Activated CD4-positive, alpha-beta T cell treated with anti-CD3 and anti-CD28 coated beads for 24 hours (primary cell): Measurements from ENCODE around the gene HNRNPA1.
"Not testable (repeated sequence)": the region's sequence is repeated elsewhere in the genome, so short reads cannot be mapped to it uniquely, and the experiment has no call there.

Experiments
- DNase-seq, 2 donors: peaks; one replicate each; pipeline ENCODE4 v3.0.0-alpha.2; 2020; ENCODE audit warnings: low read depth in 2 of 2

The HNRNPA1 gene

GRCh38 chr12:54276368-54276767, 4.2 kb upstream of the HNRNPA1 start:
- no peak for DNase-seq

- DNase-seq, result no peak
Measured at GRCh38 chr12:54277823-54278276, 2.7 kb upstream of the HNRNPA1 start.

GRCh38 chr12:54279227-54279631, 1.3 kb upstream of the HNRNPA1 start:
- no peak for DNase-seq

GRCh38 chr12:54279632-54280467, 676 bp upstream of the HNRNPA1 start, which contains the start of gene CBX5:
Gene CBX5, minus strand, starts transcription at chr12:54280122. Its CDS starts 22,472 bp downstream, at chr12:54257650.
- DNase-seq, result peak; percentile 98 to 99

DNA sequence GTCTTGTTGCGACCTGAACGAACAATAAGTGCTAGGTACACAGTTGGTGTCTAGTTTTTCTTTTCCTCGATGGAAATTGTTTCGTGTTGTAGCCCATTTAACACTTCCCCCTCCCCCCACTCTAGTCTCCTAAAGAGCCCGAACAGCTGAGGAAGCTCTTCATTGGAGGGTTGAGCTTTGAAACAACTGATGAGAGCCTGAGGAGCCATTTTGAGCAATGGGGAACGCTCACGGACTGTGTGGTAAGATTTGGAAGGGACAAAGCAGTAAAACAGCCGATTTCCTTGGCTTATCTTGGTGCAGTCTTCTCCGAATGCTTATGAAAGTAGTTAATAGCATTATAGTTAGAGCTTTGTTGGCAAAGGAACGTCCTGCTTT, 724 bp downstream of the HNRNPA1 start:
- DNase-seq, result not testable (repeated sequence)

GRCh38 chr12:54281694-54282093, 1.2 kb downstream of the HNRNPA1 start:
- DNase-seq, result not testable (repeated sequence)

DNA sequence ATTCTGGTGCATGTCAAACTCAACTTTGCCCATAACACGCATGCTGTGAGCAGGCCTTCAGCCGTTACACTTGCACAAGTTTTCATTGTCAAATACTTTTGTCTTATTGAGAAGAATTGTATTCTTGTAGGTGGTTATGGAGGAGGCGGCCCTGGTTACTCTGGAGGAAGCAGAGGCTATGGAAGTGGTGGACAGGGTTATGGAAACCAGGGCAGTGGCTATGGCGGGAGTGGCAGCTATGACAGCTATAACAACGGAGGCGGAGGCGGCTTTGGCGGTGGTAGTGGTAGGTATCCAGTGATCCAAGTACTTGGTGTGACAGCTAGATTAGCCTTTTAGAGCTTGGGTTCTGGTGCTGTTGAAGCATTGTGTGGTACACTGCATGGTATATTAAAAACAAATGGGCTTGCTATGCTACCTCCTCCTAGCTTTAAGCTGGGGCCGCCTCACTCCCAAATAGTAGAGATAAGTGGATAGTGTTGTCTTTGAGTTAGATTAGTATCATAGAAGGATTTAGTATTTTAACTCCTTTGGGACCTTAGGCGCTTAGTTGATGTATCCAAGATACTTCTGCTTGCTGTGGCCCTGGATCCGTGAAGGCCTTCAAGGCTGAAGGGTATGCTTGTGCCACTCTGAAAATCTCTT, 2.5 kb downstream of the HNRNPA1 start:
- DNase-seq, result no peak

DNA sequence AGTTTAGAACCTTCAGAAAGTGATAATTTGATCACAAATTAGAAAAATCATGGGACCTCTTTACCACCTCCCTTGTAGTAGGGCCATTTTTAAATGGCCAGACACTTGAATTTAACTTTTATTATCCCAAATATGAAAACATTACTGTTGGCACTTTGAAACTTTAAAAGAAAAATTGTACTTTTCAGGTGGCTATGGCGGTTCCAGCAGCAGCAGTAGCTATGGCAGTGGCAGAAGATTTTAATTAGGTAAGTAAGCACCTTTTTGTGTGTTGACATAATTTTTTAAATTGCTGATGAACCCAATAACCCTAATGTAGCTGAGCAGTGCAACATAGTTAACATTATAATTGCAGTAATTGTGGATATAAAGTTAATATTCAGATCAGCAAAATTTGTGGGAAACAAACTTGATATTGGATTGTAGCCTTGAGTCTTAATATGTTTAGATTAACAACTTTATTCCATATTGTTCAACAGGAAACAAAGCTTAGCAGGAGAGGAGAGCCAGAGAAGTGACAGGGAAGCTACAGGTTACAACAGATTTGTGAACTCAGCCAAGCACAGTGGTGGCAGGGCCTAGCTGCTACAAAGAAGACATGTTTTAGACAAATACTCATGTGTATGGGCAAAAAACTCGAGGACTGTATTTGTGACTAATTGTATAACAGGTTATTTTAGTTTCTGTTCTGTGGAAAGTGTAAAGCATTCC, 3.7 kb downstream of the HNRNPA1 start:
- DNase-seq, result not testable (repeated sequence)

GRCh38 chr12:54285150-54286041, 4.9 kb downstream of the HNRNPA1 start:
- no peak for DNase-seq

DNA sequence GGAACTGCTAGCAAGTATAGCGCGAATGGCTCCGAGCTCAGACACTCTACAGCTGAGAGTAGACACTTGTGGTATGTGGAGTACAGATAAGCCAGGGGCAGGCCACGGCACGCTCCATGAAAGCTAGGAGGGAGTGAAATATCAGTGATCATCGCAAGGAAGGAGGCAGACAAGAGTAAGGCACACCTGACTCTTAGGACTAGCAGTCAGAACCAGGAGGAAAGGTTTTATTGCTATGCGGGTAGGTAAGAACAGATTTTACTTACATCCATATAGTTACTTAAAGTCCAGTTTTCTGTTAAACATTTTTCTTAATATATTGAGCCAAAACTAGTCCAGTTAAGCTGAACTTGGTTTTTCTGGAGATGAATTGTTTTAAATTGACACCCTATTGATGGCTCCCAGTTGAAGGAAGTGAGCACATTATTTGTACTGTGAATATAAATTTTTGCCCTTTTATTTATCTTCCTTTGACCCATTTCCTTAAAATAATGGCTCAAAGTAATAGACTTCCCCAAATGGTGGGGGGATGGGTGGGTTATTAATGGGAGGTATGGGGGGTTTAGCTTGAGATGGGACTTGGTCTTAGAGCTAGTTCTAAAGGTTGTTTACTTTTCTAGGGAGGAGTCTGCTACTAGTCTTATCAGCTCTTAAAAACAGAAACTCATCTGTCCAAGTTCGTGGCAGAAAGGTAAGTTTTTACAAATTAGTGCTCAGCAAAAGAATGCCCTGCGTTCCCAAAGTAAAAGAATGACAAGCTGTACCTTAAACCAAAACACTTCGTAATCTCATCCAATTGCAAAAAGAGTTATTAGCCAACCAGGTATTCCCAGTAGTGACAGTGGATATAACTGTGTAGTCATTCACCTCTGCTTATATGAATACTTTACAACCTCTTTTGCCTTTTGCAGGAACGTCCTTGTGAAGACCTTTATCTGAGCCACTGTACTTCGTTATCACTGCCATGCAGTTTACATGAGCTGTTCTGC, 5.8 kb downstream of the HNRNPA1 start:
- no peak for DNase-seq

GRCh38 chr12:54287261-54288157, 7.0 kb downstream of the HNRNPA1 start:
- no peak for DNase-seq

- no peak for DNase-seq
Measured at GRCh38 chr12:54292083-54292930, 11.8 kb downstream of the HNRNPA1 start.

- DNase-seq, result no peak
Measured at GRCh38 chr12:54292931-54293241, 12.4 kb downstream of the HNRNPA1 start.

- DNase-seq, result peak in 1 of 2 donors; percentile 44
Measured at GRCh38 chr12:54294152-54294952, 13.8 kb downstream of the HNRNPA1 start.

- DNase-seq, result no peak
Measured at GRCh38 chr12:54294953-54295566, 14.5 kb downstream of the HNRNPA1 start.

DNA sequence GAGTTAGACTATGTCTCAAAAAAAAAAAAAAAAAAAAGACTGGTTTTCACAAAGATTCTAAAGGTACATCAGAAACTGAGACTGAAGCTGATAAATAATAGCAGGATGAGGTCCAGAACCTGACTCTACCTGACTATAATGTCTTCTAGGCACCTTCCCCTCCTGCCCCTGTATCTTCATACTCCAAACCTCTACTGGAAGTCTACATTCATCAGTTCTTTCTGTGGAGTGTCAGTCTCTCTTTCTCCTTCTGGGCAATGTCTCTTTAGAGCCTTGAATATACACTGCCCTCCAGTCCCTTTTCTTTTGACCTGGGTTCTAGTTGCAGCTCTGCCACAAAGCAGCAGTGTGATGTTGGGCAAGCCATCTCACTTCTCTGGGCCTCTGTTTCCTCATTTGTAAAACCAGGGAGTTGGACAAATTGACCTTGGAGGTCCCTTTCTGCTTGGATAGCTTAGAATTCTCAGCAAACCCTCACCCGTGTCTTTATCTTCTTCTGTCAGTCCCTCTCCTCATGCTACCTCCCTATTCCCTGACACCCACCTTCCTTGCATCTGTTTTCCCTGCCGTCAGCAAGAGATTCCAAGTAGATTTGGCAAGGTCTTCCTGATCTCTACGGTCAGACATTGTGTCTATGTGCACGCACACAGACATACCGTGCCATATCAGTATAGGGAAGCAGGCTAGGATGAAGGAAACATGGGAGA, 16.0 kb downstream of the HNRNPA1 start:
- DNase-seq, result no peak
